ENCODE data around the gene STX1B. TPM values are rescaled to one million over a fixed set of nuclear protein-coding genes. Genes with fewer than 3 reads are reported as not detected.
A peak's percentile ranks its signal among the peaks of the same experiment; 100 is the strongest.

The STX1B gene
- total RNA-seq, 1 donor from 2014 or later, result 11.0 TPM

GRCh38 chr16:30947859-30948666, 62.4 kb downstream of the STX1B start:
- H3K4me2 ChIP-seq (ENCODE audit: low read length), result peak overlapping the region; percentile 100
- no peaks in the 10 kb centered on the region for H3K27me3 ChIP-seq (ENCODE audit: insufficient read depth, low read length)
- H3K4me3 ChIP-seq (ENCODE audit: insufficient read depth, low read depth, low read length), result peak overlapping the region; percentile 80
- peaks cover 29% of the 10 kb centered on the region for H4K20me1 ChIP-seq (ENCODE audit: insufficient read depth, low read length)
- peak; percentile 97 for DNase-seq (ENCODE audit: low read depth)
- H3K4me1 ChIP-seq (ENCODE audit: insufficient read depth, low read length), result peaks cover 13% of the 10 kb centered on the region
- H3K36me3 ChIP-seq (ENCODE audit: insufficient read depth, low read length), result peaks cover 10% of the 10 kb centered on the region
- no peaks in the 10 kb centered on the region for H3K79me2 ChIP-seq (ENCODE audit: insufficient read depth, low read length)
- Mint-ChIP-seq H3K27ac (ENCODE audit: unreplicated experiment) (peak overlapping the region; percentile 69), H3K9me3 (ENCODE audit: unreplicated experiment) (no peaks in the 10 kb centered on the region), H3K4me3 (ENCODE audit: unreplicated experiment) (peak overlapping the region; percentile 85), H3K36me3 (ENCODE audit: low read depth, unreplicated experiment) (peaks cover 2% of the 10 kb centered on the region), H3K4me1 (ENCODE audit: low read depth, unreplicated experiment) (no peaks in the 10 kb centered on the region), H3K27me3 (ENCODE audit: low read depth, unreplicated experiment) (no peaks in the 10 kb centered on the region)
- TF ChIP-seq CTCF (IDR thresholded peaks at IDR 0.05; ENCODE audit: insufficient read depth, low read depth, low read length) (no peak), EZH2 (IDR thresholded peaks at IDR 0.05; ENCODE audit: insufficient read depth, low read length) (no peak)
- no peaks in the 10 kb centered on the region for H3K9me3 ChIP-seq (ENCODE audit: insufficient read depth, low read depth, low read length)
- peak overlapping the region; percentile 61 for H2AFZ ChIP-seq (ENCODE audit: low read depth, low read length)
- H3K27ac ChIP-seq (ENCODE audit: low read depth, low read length), result peak overlapping the region; percentile 55
- H3K9ac ChIP-seq (ENCODE audit: low read length), result peak overlapping the region; percentile 87
- FAIRE-seq, result no peak

- TF ChIP-seq CTCF (IDR thresholded peaks at IDR 0.05; ENCODE audit: insufficient read depth, low read depth, low read length), result no peak
- no peak for TF ChIP-seq EZH2 (IDR thresholded peaks at IDR 0.05; ENCODE audit: insufficient read depth, low read length)
- H4K20me1 ChIP-seq (ENCODE audit: insufficient read depth, low read length), result peaks cover 29% of the 10 kb centered on the region
- DNase-seq (ENCODE audit: low read depth) (no peak), FAIRE-seq (no peak)
- H3K79me2 ChIP-seq (ENCODE audit: insufficient read depth, low read length), result no peaks in the 10 kb centered on the region
- no peak overlapping the region for H3K4me2 ChIP-seq (ENCODE audit: low read length)
- H3K27ac ChIP-seq (ENCODE audit: low read depth, low read length), result peak overlapping the region; percentile 38
- Mint-ChIP-seq H3K4me3 (ENCODE audit: unreplicated experiment) (no peak overlapping the region), H3K36me3 (ENCODE audit: low read depth, unreplicated experiment) (peaks cover 2% of the 10 kb centered on the region), H3K27me3 (ENCODE audit: low read depth, unreplicated experiment) (no peaks in the 10 kb centered on the region), H3K9me3 (ENCODE audit: unreplicated experiment) (no peaks in the 10 kb centered on the region), H3K4me1 (ENCODE audit: low read depth, unreplicated experiment) (no peaks in the 10 kb centered on the region), H3K27ac (ENCODE audit: unreplicated experiment) (no peak overlapping the region)
- peaks cover 15% of the 10 kb centered on the region for H3K36me3 ChIP-seq (ENCODE audit: insufficient read depth, low read length)
- no peaks in the 10 kb centered on the region for H3K27me3 ChIP-seq (ENCODE audit: insufficient read depth, low read length)
- peaks cover 13% of the 10 kb centered on the region for H3K4me1 ChIP-seq (ENCODE audit: insufficient read depth, low read length)
- no peak overlapping the region for H3K4me3 ChIP-seq (ENCODE audit: insufficient read depth, low read depth, low read length)
- peak overlapping the region; percentile 59 for H3K9ac ChIP-seq (ENCODE audit: low read length)
- H2AFZ ChIP-seq (ENCODE audit: low read depth, low read length), result no peak overlapping the region
- no peaks in the 10 kb centered on the region for H3K9me3 ChIP-seq (ENCODE audit: insufficient read depth, low read depth, low read length)
These were observed 62.9 kb downstream of the STX1B start for GRCh38 chr16:30947541-30947858.

All from astrocyte (in vitro differentiated cells and primary cell).